Hepatocyte (in vitro differentiated cells): Measurements from ENCODE around the gene RASSF1. TPM values are rescaled to one million over a fixed set of nuclear protein-coding genes. Genes with fewer than 3 reads are reported as not detected.

Experiments used
- DNase-seq: peaks from one replicate; pipeline ENCODE4 v3.0.0-alpha.2; 2016; ENCODE audit warnings: low spot score
- H2AFZ ChIP-seq: fragments of 200-600 bp; sonication (generic); 2 replicates; pipeline ENCODE4 v1.6.0; 2016; ENCODE audit warnings: antibody characterized with exemption, mild to moderate bottlenecking
- H3K27ac ChIP-seq: fragments of 200-600 bp; sonication (generic); 2 replicates; pipeline ENCODE4 v1.5.1; 2016; ENCODE audit warnings: mild to moderate bottlenecking
- H3K27me3 ChIP-seq: fragments of 200-600 bp; sonication (generic); 2 replicates; pipeline ENCODE4 v1.6.1; 2016
- H3K36me3 ChIP-seq: fragments of 200-600 bp; sonication (generic); replicated peaks from 2 replicates; pipeline ENCODE4 v1.5.1; 2016; ENCODE audit warnings: low read depth; ENCODE audit not compliant: insufficient read depth
- H3K4me1 ChIP-seq: fragments of 200-600 bp; sonication (generic); 2 replicates; pipeline ENCODE4 v1.5.1; 2016; ENCODE audit warnings: mild to moderate bottlenecking, moderate library complexity; ENCODE audit not compliant: insufficient read depth
- H3K4me2 ChIP-seq: fragments of 200-600 bp; sonication (generic); 2 replicates; pipeline ENCODE4 v1.6.0; 2016
- H3K4me3 ChIP-seq: fragments of 200-600 bp; sonication (generic); 2 replicates; pipeline ENCODE4 v1.5.1; 2016; ENCODE audit warnings: mild to moderate bottlenecking
- H3K79me2 ChIP-seq: fragments of 200-600 bp; sonication (generic); 2 replicates; pipeline ENCODE4 v1.6.0; 2017; ENCODE audit warnings: mild to moderate bottlenecking
- H3K9me2 ChIP-seq: fragments of 200-600 bp; sonication (generic); replicated peaks from 2 replicates; pipeline ENCODE4 v1.6.0; 2017; ENCODE audit warnings: mild to moderate bottlenecking; ENCODE audit not compliant: insufficient read depth
- H3K9me3 ChIP-seq: fragments of 200-600 bp; sonication (generic); 2 replicates; pipeline ENCODE4 v1.5.1; 2016; ENCODE audit warnings: low read depth, mild to moderate bottlenecking
- H4K20me1 ChIP-seq: fragments of 200-600 bp; sonication (generic); 2 replicates; pipeline ENCODE4 v1.6.0; 2016; ENCODE audit warnings: mild to moderate bottlenecking; ENCODE audit not compliant: insufficient read depth, poor library complexity, severe bottlenecking
- CTCF ChIP-seq: fragments of 200-600 bp; sonication (generic); IDR thresholded peaks from 2 replicates; pipeline ENCODE4 v1.5.1; 2016; ENCODE audit warnings: antibody characterized with exemption, mild to moderate bottlenecking; ENCODE audit not compliant: poor library complexity
- EZH2 ChIP-seq: fragments of 200-600 bp; sonication (generic); IDR thresholded peaks from 2 replicates; pipeline ENCODE4 v1.6.1; 2016; ENCODE audit warnings: antibody characterized with exemption, mild to moderate bottlenecking, borderline replicate concordance
- EZH2phosphoT487 ChIP-seq: fragments of 200-600 bp; sonication (generic); IDR thresholded peaks from one replicate; pipeline ENCODE4 v1.6.1; 2018; ENCODE audit warnings: antibody characterized with exemption, mild to moderate bottlenecking, low read depth, moderate library complexity; ENCODE audit not compliant: unreplicated experiment, severe bottlenecking
- WGBS: methylation state at CpG from one replicate; pipeline ENCODE4 v1.1.6; 2016; ENCODE audit warnings: low lambda C conversion rate; ENCODE audit errors: missing lambda C conversion rate; 5-methylcytosine and 5-hydroxymethylcytosine counted together
- polyA plus RNA-seq: library from polyadenylated mRNA; unstranded; fragments of >200 nt; fragmentation: Nextera tagmentation; extraction: Ambion mirVana; gene quantifications from 2 replicates; pipeline ENCODE4 v1.2.1, GENCODE V29; 2016
- total RNA-seq: library from RNA; depleted of rRNA; stranded (reverse); fragments of >200 nt; gene quantifications from 2 replicates; pipeline ENCODE4 v1.2.3, GENCODE V29; 2014

The RASSF1 gene
- total and polyA plus RNA-seq, 2 experiments from 2014 or later, result 11.3 to 22.9 TPM

DNA sequence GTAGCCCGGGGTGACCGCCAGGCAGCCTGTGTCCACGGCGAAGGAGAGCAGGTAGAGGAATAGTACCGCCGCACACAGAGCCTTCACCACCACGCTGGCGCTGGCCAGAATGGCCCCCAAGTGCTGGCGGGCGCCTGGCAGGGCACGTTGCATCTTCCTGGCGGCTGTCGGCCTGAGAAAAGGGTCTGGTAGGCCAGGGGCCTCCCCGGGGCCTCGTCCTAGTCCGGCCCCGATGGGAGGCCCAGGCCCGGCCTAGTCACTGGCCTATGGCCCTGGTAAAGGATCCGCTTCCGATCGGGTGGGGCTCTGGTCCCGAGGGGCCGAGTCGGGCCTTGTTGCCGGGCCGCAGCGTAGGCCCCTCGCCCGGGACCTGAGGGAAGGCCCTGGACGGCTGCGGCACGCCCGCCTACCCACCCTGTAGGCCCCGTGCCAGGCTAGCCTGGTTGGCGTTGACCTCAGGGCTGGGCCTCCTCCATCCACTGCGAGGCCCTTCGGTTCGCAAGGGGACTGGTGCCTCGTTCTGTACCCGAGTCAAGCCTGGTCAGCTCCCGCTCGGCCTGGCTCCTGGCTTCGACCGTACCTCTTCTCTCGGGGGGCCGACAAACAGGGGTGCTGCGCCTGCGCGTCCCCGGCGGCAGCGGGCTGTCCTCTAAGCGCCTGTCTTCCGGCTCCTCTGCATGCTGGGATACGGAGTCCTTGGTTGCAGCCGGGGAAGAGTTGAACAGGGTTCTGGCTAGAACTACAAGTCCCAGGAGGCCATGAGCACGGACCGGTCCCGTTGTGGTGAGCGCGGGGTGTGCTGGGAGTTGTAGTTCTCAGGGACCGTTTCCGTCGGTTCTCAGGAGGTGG is 18.5 kb upstream of the RASSF1 start, which contains the start of gene TMEM115:
TSS of gene TMEM115 (minus strand) at position 611 of the 849 bp plus-strand sequence. CDS start at position 153, 458 bp downstream.
- peak within 1 kb of the TSS; percentile 82 for H3K27ac ChIP-seq
- peak within 1 kb of the TSS; percentile 74 for H3K4me3 ChIP-seq
- peak within 1 kb of the TSS; percentile 99 for H3K4me2 ChIP-seq
- H4K20me1 ChIP-seq, result peaks cover 38% of the 10 kb centered on the region
- 8% methylated on average over 64 of the region's 64 CpGs for WGBS
- H3K79me2 ChIP-seq, result peaks cover 43% of the 10 kb centered on the region
- TF ChIP-seq EZH2phosphoT487, result no peak
- no peak for TF ChIP-seq EZH2
- no peak for TF ChIP-seq CTCF
- no peaks in the 10 kb centered on the region for H3K36me3 ChIP-seq
- H3K9me3 ChIP-seq, result no peaks in the 10 kb centered on the region
- no peaks in the 10 kb centered on the region for H3K9me2 ChIP-seq
- DNase-seq, result peak; percentile 98
- peak within 1 kb of the TSS; percentile 28 for H2AFZ ChIP-seq
- H3K27me3 ChIP-seq, result no peaks in the 10 kb centered on the region
- peaks cover 27% of the 10 kb centered on the region for H3K4me1 ChIP-seq

DNA sequence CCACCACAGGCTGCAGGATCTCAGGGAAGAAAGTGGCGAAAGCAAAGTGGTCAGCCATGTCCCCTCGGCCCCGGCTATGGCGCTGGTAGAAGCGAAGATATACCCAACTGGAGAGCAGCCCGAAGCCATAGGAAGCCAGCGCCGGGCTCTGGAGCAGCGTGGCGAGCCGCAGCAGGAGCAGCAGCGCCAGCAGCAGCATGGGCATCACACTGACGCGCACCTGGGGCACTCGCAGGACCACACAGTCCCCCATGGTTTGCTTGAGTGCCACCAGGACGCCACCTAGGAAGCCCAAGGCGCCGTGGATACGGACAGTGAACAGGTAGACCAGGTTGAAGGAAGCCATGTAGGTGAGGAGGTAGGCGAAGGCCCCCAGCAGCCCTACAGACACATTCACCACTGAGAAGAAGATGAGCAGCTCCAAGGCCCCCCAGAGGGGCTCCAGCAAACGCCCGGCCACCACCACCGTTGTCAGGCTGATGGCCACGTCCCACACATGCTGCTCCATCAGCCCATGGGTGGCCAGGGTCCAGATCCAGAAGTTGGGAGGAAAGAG is 17.8 kb upstream of the RASSF1 start:
- peak overlapping the region; percentile 74 for H3K4me3 ChIP-seq
- no peaks in the 10 kb centered on the region for H3K9me3 ChIP-seq
- TF ChIP-seq CTCF, result no peak
- TF ChIP-seq EZH2, result no peak
- TF ChIP-seq EZH2phosphoT487, result no peak
- H3K27me3 ChIP-seq, result no peaks in the 10 kb centered on the region
- peak overlapping the region; percentile 82 for H3K27ac ChIP-seq
- no peak overlapping the region for H2AFZ ChIP-seq
- no peaks in the 10 kb centered on the region for H3K9me2 ChIP-seq
- peaks cover 43% of the 10 kb centered on the region for H3K79me2 ChIP-seq
- no peaks in the 10 kb centered on the region for H3K36me3 ChIP-seq
- no peak for DNase-seq
- H3K4me1 ChIP-seq, result peaks cover 27% of the 10 kb centered on the region
- H3K4me2 ChIP-seq, result peak overlapping the region; percentile 99
- peaks cover 38% of the 10 kb centered on the region for H4K20me1 ChIP-seq
- 84% methylated on average over 24 of the region's 24 CpGs for WGBS

DNA sequence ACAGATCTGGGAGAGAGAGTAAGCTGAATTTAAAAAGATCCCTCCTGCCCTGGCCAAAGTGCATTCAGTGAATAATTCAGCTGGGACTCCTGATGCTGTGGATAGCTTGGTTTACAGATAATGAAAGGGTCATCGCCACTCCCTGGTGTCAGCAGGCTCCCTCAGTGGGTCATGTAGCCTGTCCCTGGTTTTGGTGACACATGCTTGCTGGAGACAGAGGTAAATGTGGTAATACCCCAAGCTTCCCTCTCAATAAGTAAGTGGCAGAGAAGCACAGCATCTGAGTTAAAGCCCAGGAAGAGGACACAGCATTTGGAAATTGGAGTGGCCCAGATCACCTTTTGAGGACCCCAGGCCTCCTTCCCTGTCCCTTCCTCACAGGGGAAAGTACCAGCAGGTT is 16.8 kb upstream of the RASSF1 start:
- no peak for DNase-seq
- H3K79me2 ChIP-seq, result peaks cover 43% of the 10 kb centered on the region
- H3K27me3 ChIP-seq, result no peaks in the 10 kb centered on the region
- H3K9me2 ChIP-seq, result no peaks in the 10 kb centered on the region
- H3K36me3 ChIP-seq, result no peaks in the 10 kb centered on the region
- no peak overlapping the region for H2AFZ ChIP-seq
- H3K4me2 ChIP-seq, result peak overlapping the region; percentile 99
- H3K4me3 ChIP-seq, result peak overlapping the region; percentile 74
- H3K9me3 ChIP-seq, result no peaks in the 10 kb centered on the region
- TF ChIP-seq EZH2phosphoT487 (no peak), CTCF (no peak), EZH2 (no peak)
- peaks cover 27% of the 10 kb centered on the region for H3K4me1 ChIP-seq
- H3K27ac ChIP-seq, result peak overlapping the region; percentile 16
- WGBS, result 76% methylated on average over 1 of the region's 1 CpG
- H4K20me1 ChIP-seq, result peaks cover 38% of the 10 kb centered on the region
